Left forelimb (tissue), 1 donor: Measurements from ENCODE around the gene ZNRF3.

Source experiments
- DNase-seq: peaks from one replicate; pipeline ENCODE4 v3.0.0-alpha.2; 2018; ENCODE audit warnings: low spot score

The ZNRF3 gene

DNA sequence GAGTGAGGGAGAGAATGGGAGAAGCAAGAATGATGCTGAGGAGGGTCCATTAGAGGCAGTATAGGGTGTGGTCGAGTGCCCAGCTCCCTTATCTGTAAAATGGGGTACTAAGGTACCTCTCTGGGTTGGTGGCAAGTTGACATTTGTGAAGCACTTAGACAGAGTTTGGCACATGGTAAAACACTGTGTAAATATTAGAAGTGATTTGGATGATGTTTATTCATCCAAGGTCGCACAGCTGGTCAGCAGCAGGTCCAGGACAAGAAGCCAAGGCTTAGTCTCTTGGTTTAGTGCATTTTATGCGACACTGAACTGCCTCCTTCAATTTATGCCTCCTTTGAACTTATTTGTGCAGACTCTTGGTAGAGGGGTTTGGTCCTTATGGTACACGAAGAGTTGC is 208.9 kb downstream of the ZNRF3 start:
- DNase-seq = no peak

- no peak for DNase-seq
These were observed 209.7 kb downstream of the ZNRF3 start for GRCh38 chr22:29093030-29093429.

DNA sequence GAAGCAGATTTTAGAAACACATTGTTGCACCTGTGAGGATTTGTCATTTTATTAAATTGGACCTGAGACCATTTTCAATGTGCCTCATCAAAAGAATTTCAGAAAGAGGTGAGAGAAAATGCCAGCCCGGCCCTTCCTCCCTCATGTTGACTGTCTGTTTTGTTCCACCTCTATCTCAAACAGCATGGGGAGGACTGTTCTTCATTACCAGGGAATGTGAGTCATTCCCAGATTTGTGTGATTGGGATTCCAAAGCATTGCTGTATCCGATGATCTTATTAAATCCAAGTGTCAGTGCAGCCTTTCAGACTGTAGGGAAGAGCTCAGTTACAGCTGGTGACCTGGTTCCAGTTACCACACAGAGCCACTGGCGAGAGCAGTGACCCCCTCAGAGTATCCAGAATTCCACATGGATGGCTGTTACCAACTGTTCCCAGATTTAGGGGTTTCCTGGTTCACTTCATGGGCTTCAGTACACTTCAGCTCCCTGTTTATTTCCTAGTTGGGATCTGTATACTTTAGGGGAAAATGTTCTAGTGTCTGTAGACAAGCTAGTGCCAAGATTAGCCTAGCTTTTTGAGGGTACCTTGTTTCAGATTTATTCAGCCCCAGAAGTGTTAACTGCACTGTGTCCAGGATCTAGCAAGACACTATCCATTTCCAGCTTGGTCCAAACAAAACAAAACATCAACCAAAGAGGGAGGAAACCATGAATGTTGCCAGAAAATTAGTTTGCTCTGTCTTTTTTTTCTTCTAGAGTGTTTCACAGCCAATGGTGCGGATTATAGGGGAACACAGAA is 210.3 kb downstream of the ZNRF3 start:
- no peak for DNase-seq

DNA sequence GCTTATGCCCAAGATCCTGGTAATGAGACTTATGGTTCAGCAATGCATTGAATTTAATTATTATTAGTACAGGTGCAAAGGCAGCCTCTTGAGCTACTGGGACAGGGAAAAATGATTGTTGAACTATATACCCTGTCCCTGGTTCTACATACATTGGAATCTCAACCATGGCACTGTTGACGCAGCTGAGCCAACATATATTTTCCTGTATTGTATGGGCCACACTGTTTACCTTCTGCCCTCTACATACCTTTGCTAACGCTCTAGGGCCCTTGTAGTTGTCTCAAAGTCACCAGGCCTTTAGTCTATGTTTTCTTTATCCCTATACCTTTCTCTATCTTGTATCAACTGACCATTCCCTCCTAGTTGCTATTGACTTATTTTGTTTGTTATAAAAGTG is 212.1 kb downstream of the ZNRF3 start:
- DNase-seq = no peak

- DNase-seq = no peak
These were observed 213.6 kb downstream of the ZNRF3 start for GRCh38 chr22:29096736-29097669.

DNA sequence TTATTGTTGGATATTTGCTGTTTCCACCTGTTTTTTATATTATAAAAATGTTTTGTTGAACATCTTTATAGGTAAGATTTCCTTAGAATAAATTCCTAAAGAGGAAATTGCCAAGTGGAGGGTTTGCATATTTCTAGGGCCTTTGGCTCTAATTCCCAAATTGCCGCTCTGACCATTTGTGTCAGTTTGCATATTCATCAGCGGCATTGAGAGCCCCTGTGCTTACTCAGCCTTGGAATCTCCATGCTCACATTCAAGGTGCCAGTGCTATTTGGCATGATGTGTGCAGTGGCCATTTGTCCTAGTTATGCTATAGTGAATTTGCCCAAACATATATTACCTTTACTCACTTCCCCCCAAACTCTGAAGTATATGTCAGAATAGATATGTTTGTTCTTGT is 214.9 kb downstream of the ZNRF3 start:
- no peak for DNase-seq

DNA sequence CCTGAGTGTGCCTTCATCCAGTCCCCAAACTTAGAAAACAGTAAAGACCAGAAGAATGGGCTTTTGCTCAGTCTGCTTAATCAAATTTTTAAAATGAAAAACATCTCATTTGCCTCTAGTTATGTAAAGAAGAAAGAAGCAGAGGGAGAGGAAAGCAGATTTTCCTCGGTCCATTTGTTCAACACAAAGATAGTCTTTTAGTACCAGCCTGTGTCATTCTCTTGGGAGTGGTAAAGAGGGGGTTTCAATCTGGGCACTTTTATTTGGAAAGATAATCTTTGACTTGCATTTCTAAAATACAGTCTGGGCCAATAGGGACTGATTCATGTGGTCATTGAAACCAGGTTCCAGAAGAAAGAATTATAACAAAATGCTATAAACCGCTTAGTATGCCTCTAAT is 218.9 kb downstream of the ZNRF3 start:
- DNase-seq = no peak

DNA sequence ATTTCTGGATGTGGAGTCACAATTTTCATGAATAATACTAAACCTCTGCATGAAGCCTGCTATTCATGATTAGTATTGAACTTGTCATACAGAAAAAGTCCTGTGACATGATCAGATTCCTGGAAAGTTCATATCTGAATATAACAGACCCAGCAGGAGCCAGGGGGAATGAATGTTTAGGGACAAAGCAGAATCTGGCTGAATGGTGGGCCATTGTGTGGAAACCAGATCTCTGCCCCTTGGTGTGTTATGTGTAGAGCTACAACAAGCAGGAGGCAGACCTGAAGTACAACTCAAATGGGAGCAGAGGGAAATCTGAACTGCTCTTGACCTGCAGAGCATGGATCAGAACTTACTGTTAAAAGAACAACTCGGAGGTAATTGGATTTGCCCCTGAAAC is 219.7 kb downstream of the ZNRF3 start:
- no peak for DNase-seq

- no peak for DNase-seq
These were observed 222.1 kb downstream of the ZNRF3 start for GRCh38 chr22:29105468-29105867.

DNA sequence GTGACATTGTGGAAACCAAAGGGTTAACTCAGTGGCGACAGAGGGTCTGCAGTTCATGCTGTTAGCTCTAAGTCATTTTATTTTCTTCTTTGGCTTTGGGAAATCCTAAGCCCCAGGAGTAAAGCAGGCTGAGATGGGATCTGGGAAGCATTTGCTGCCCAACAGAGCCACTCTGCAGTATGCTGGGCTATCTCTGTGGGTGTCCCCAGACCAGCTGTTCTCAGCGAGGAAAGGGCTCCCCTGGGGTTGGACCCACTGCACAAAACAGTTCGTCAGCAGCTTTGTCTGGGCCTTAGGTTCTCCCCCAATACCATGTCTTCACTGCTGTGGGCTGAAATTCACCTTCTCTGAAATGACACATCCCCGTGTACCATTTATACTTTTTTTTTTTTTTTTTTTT is 223.5 kb downstream of the ZNRF3 start:
- no peak for DNase-seq
